ENCODE results near the gene MICB.

MICB gene

DNA sequence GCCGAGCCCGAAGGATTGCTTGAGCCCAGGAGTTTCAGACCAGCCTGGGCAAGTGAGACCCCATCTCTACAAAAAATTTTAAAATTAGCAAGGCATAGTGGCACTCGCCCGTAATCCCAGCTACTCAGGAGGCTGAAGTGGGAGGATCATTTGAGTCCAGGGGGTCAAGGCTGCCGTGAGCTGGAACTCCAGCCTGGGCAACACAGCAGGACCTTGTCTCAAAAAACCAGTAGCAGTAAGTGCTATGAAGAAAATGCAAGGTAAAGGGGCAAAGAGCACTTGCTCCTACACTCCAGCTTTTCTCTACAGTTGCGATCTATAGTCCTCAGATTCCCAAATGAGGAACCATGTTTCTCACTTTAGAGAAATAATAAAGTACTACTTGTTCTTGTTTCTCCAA, 45.7 kb downstream of the MICB start:
- Histone ChIP-seq H3K79me2 (ENCODE audit: control insufficient read depth, low read length) (peaks cover 61% of the 10 kb centered on the region), H3K4me3 (ENCODE audit: low read length) (peak overlapping the region; percentile 98; the same call in 1 of the 2 replicates), H3F3A (ENCODE audit: control insufficient read depth, insufficient read depth) (peaks cover 25% of the 10 kb centered on the region), H4K20me1 (ENCODE audit: control insufficient read depth, insufficient read depth, low read depth, low read length) (peaks cover 24% of the 10 kb centered on the region), H3K36me3 (ENCODE audit: control insufficient read depth, low read length) (peaks cover 48% of the 10 kb centered on the region), H3K4me2 (ENCODE audit: low read length) (peak overlapping the region; percentile 70; the same call in 1 of the 2 replicates), H3K9me2 (replicated peaks; ENCODE audit: control insufficient read depth, low read length) (no peaks in the 10 kb centered on the region), H3K9me3 (ENCODE audit: control insufficient read depth, insufficient read depth, low read length) (no peaks in the 10 kb centered on the region), H3K4me1 (ENCODE audit: control insufficient read depth, low read length) (peaks cover 62% of the 10 kb centered on the region), H3K27ac (ENCODE audit: low read depth, low read length) (no peak overlapping the region), H3K27me3 (ENCODE audit: control insufficient read depth, low read length) (no peaks in the 10 kb centered on the region)
- no peak for TF ChIP-seq EZH2phosphoT487 (IDR thresholded peaks at IDR 0.05; ENCODE audit: borderline replicate concordance, low read length)
- TF ChIP-seq, protein P1, sequence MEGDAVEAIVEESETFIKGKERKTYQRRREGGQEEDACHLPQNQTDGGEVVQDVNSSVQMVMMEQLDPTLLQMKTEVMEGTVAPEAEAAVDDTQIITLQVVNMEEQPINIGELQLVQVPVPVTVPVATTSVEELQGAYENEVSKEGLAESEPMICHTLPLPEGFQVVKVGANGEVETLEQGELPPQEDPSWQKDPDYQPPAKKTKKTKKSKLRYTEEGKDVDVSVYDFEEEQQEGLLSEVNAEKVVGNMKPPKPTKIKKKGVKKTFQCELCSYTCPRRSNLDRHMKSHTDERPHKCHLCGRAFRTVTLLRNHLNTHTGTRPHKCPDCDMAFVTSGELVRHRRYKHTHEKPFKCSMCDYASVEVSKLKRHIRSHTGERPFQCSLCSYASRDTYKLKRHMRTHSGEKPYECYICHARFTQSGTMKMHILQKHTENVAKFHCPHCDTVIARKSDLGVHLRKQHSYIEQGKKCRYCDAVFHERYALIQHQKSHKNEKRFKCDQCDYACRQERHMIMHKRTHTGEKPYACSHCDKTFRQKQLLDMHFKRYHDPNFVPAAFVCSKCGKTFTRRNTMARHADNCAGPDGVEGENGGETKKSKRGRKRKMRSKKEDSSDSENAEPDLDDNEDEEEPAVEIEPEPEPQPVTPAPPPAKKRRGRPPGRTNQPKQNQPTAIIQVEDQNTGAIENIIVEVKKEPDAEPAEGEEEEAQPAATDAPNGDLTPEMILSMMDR (IDR thresholded peaks at IDR 0.05; ENCODE audit: low read depth, low read length, poor library complexity, severe bottlenecking), result no peak

DNA sequence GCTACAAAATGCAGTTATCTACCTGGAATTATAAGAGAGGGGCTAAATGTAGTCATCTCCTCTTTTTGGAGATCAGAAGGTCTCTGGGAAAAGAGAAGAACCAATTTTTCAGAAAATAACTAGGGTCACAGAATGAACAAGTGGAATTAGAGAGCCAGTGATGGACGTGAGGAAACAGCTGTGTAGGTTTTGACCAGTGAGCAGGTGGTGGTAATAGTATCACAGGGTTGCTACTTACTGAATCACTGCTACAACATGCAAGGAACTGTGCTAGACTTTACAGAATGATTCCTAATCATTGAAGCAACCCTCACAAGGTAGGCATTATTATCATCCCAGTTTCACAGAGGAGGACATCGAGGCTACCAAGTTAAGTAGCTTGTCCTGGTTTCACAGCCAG, 46.7 kb downstream of the MICB start:
- Histone ChIP-seq H3K36me3 (ENCODE audit: control insufficient read depth, low read length) (peaks cover 43% of the 10 kb centered on the region), H3K9me2 (replicated peaks; ENCODE audit: control insufficient read depth, low read length) (no peaks in the 10 kb centered on the region), H3K79me2 (ENCODE audit: control insufficient read depth, low read length) (peaks cover 50% of the 10 kb centered on the region), H4K20me1 (ENCODE audit: control insufficient read depth, insufficient read depth, low read depth, low read length) (peaks cover 13% of the 10 kb centered on the region; the same call in 1 of the 2 replicates), H3K4me3 (ENCODE audit: low read length) (no peak overlapping the region), H3F3A (ENCODE audit: control insufficient read depth, insufficient read depth) (peaks cover 22% of the 10 kb centered on the region), H3K4me1 (ENCODE audit: control insufficient read depth, low read length) (peaks cover 62% of the 10 kb centered on the region), H3K9me3 (ENCODE audit: control insufficient read depth, insufficient read depth, low read length) (no peaks in the 10 kb centered on the region), H3K27me3 (ENCODE audit: control insufficient read depth, low read length) (no peaks in the 10 kb centered on the region), H3K4me2 (ENCODE audit: low read length) (peak overlapping the region; percentile 6; the same call in 1 of the 2 replicates), H3K27ac (ENCODE audit: low read depth, low read length) (no peak overlapping the region)
- TF ChIP-seq EZH2phosphoT487 (IDR thresholded peaks at IDR 0.05; ENCODE audit: borderline replicate concordance, low read length), result no peak
- TF ChIP-seq, protein P1 (IDR thresholded peaks at IDR 0.05; ENCODE audit: low read depth, low read length, poor library complexity, severe bottlenecking), result no peak

DNA sequence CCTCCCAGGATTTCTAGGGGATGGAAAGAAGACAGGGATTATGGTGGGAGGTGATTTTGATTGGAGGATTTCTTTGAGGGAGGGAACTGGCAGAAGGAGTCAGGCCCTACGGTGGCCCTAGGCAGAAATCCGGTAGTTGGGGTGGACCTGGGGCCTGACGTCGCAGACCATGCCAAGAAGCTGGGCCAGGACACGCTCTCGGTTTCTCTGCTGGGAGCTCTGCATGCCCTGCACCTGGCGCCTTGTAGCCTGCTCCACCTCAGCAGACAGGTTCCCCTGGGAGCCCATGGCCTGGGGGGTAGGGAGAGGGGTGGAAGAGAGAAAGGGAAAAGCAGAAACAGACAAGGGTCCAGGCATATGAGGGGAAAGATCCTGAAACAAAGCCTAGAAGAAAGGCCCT, 47.3 kb downstream of the MICB start:
- Histone ChIP-seq H3K4me3 (ENCODE audit: low read length) (no peak overlapping the region), H3F3A (ENCODE audit: control insufficient read depth, insufficient read depth) (peaks cover 22% of the 10 kb centered on the region), H3K4me1 (ENCODE audit: control insufficient read depth, low read length) (peaks cover 62% of the 10 kb centered on the region), H3K27me3 (ENCODE audit: control insufficient read depth, low read length) (no peaks in the 10 kb centered on the region), H3K4me2 (ENCODE audit: low read length) (peak overlapping the region; percentile 6; the same call in 1 of the 2 replicates), H3K27ac (ENCODE audit: low read depth, low read length) (no peak overlapping the region), H3K79me2 (ENCODE audit: control insufficient read depth, low read length) (peaks cover 44% of the 10 kb centered on the region), H3K9me3 (ENCODE audit: control insufficient read depth, insufficient read depth, low read length) (no peaks in the 10 kb centered on the region), H3K36me3 (ENCODE audit: control insufficient read depth, low read length) (peaks cover 38% of the 10 kb centered on the region), H3K9me2 (replicated peaks; ENCODE audit: control insufficient read depth, low read length) (no peaks in the 10 kb centered on the region), H4K20me1 (ENCODE audit: control insufficient read depth, insufficient read depth, low read depth, low read length) (peaks cover 7% of the 10 kb centered on the region; the same call in 1 of the 2 replicates)
- TF ChIP-seq, protein P1 (IDR thresholded peaks at IDR 0.05; ENCODE audit: low read depth, low read length, poor library complexity, severe bottlenecking), result no peak
- no peak for TF ChIP-seq EZH2phosphoT487 (IDR thresholded peaks at IDR 0.05; ENCODE audit: borderline replicate concordance, low read length)

Measured in DOHH2 (cell line).